Skeletal muscle satellite cell (primary cell): ENCODE measurements around the gene CARS2.
"Not testable (repeated sequence)": the region's sequence is repeated elsewhere in the genome, so short reads cannot be mapped to it uniquely, and the experiment has no call there.

Experiments used
- H3K27me3 ChIP-seq: 2 replicates; pipeline ENCODE4 v1.7.0; 2013; ENCODE audit warnings: low read length; ENCODE audit not compliant: control insufficient read depth, insufficient read depth
- H3K36me3 ChIP-seq: 2 replicates; pipeline ENCODE4 v1.7.0; 2013; ENCODE audit warnings: mild to moderate bottlenecking, control low read depth, low read length; ENCODE audit not compliant: insufficient read depth
- H3K4me1 ChIP-seq: 2 replicates; pipeline ENCODE4 v1.7.0; 2013; ENCODE audit warnings: low read length; ENCODE audit not compliant: control insufficient read depth, insufficient read depth
- H3K4me2 ChIP-seq: 2 replicates; pipeline ENCODE4 v1.7.0; 2013; ENCODE audit warnings: mild to moderate bottlenecking, low read length
- H3K4me3 ChIP-seq: 2 replicates; pipeline ENCODE4 v1.7.0; 2013; ENCODE audit warnings: low read length
- H3K9ac ChIP-seq: 2 replicates; pipeline ENCODE4 v1.7.0; 2013; ENCODE audit warnings: mild to moderate bottlenecking, low read depth, low read length, moderate library complexity
- H3K9me3 ChIP-seq: replicated peaks from 2 replicates; pipeline ENCODE4 v1.7.0; 2013; ENCODE audit warnings: mild to moderate bottlenecking, control low read depth, low read length

CARS2 gene

DNA sequence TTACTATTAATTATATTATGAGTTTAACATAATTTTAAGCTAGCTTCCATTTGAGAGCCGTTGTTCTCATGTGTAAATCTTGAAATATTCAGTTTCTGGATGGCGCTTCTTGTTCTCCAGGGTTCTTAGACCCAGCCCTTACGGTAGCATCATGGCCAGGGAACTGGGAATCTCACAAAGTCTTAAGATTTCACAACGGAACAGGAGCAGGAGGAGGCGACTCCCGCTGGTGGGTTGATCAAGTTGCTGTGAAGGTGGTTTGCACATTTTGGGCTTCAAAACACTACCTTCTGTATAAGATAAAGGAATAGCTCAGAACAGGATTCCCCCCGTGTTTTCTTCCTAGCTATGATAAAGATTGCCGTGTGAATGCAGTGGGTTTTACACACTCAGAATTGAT lies 87.7 kb downstream of the CARS2 start:
- H3K4me2 ChIP-seq, result peak overlapping the region; percentile 97
- no peaks in the 10 kb centered on the region for H3K27me3 ChIP-seq
- peaks cover 11% of the 10 kb centered on the region for H3K36me3 ChIP-seq
- H3K4me1 ChIP-seq, result peaks cover 21% of the 10 kb centered on the region
- H3K9me3 ChIP-seq, result no peaks in the 10 kb centered on the region
- H3K4me3 ChIP-seq, result no peak overlapping the region
- peak overlapping the region; percentile 97 for H3K9ac ChIP-seq

DNA sequence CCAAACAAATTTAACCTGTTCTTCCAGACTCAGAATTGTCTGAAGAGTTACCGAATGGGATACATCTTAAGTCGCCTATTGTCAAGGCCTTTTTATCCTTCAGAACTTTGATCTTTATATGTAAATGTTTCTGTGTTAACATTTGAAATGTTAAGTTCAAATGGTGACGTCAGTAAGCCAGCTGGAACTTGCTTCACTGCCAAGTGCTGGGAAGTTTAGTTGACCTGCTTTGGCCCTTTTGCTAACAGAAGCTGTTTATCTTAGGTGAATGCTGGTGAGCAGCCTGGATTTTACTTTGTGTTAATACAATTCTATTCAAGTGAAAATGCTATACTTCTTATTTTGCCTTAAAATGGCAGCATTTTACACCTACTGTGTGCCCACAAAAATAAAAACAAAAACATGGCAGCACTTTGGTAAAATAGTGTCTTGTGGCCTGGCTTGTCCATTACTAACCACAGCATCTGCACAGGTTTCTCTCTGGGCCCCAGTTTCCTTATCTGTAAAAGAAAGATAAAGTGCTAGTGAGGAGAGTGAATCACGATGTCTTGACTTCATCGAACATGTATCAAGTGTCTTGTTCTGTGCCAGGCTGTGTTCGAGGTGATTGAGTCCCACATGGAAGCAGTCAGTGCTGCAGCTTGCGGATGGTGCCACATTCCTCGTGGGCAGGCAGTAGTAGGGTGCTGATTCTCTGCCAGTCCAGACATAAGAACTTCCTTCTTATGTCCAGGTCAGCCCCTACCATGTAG lies 88.4 kb downstream of the CARS2 start:
- H3K4me1 ChIP-seq, result peaks cover 21% of the 10 kb centered on the region
- H3K27me3 ChIP-seq, result no peaks in the 10 kb centered on the region
- peak overlapping the region; percentile 88 for H3K4me3 ChIP-seq
- H3K4me2 ChIP-seq, result peak overlapping the region; percentile 97
- peaks cover 5% of the 10 kb centered on the region for H3K36me3 ChIP-seq
- H3K9ac ChIP-seq, result peak overlapping the region; percentile 97
- H3K9me3 ChIP-seq, result no peaks in the 10 kb centered on the region

DNA sequence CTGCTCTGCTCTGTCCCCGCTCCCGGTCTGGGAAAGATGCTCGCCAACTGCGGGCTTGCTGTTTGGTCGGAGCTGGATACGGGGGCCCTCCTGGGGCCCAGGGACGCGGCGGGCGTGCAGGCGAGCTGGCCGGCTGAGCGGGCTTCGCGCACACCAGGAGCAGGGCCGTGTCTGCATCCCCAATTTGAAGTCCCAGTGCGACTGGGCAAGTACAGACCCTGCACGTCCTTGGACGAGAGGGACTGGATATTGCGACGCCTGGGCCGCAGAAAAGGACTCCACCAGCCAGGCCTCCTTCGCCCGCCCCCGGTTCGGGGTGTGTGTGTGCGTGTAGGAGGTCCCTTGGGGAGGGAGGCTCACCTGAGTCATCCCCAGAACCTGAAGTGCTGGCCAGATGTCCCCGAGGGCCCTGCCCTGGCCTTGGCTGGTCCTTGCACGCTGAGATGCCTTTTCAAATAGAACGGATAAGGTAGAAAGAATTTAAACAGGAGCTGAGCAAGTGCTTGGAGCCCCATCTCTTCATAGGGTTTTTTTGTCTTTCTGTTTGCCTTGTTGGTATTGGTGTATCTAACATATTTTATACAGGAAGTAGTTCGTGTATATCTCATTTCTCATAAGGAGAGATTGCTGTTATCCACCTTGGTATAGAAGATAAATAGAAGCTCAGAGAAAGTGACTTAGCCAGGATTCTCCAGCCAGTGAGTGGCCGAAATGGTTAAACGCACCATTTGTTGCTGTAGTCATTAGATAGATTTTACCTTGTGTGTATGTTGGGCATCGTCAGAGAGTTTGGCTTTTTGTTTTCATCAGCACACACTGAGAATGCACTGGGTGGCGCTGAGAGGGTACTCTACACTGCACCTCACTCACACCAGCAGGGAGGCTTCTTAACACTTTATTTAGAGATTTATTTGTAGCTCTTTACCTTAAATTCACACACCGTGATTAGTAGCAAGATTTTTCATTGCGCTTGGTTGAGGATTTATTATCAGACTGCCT lies 89.5 kb downstream of the CARS2 start:
- H3K9me3 ChIP-seq, result no peaks in the 10 kb centered on the region
- H3K9ac ChIP-seq, result peak overlapping the region; percentile 97
- H3K27me3 ChIP-seq, result no peaks in the 10 kb centered on the region
- H3K4me1 ChIP-seq, result peaks cover 21% of the 10 kb centered on the region
- H3K36me3 ChIP-seq, result no peaks in the 10 kb centered on the region
- peak overlapping the region; percentile 88 for H3K4me3 ChIP-seq
- H3K4me2 ChIP-seq, result peak overlapping the region; percentile 97

DNA sequence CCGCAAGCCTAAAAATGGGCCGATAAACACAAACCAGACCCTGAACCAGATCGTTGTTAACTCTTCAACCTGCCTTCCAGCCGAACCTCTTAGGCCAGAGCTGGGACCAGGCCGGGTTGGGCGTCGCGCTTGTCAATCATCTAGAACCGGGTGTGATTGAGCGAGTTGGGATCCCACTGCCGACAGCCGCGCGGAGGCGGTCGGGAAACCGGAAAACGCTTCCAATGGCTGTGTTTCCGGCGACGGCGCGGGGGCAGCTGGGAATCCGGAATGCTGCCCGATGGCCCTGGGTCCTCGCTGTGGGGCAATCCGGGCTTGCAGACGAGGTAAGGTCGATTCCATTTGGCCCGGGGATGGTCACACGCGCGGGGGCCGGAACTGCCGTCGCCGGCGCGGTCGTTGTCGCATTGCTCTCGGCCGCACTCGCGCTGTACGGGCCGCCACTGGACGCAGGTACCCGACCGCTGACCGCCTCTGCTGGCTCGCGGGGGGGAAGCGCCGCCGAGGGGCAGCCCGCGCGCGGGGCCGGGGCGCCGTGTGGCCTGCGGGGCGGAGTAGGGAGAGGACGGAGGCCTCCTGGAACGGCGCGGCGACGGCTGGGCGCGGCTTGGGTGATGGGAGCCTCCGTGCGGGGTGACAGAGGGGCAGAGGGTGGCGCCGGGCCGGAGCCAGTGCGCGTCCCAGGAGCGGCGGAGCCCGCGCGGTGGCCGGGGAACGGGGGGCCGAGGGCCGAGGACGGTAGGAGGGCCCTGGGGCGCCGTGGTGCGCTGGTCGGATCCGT lies 90.4 kb downstream of the CARS2 start, which contains the start of gene NAXD:
NAXD (plus strand) TSS at position 224 of the 781 bp plus-strand sequence; CDS start at position 281, 57 bp downstream.
- Histone ChIP-seq H3K4me2 (peak within 1 kb of the TSS; percentile 97), H3K4me3 (peak within 1 kb of the TSS; percentile 88), H3K9me3 (no peaks in the 10 kb centered on the region), H3K9ac (peak within 1 kb of the TSS; percentile 97), H3K4me1 (peaks cover 21% of the 10 kb centered on the region), H3K36me3 (no peaks in the 10 kb centered on the region), H3K27me3 (no peaks in the 10 kb centered on the region)

DNA sequence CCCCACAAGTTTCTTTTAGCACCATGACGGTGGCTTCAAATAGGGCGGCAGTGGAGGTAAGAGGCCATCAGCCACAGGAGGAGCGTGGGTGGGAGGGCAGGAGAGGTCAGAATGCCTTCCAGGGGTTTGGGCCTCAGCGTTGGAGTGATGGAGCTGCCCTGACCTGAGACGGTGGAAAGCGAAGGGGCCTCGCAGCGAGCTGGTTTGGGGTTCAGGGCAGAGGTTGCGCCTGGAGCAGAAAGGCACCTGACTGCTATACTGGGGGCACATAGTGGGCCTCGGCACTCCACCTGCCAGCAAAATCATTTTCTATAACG lies 91.0 kb downstream of the CARS2 start:
- Histone ChIP-seq H3K9ac (peak overlapping the region; percentile 97), H3K36me3 (no peaks in the 10 kb centered on the region), H3K27me3 (no peaks in the 10 kb centered on the region), H3K4me3 (peak overlapping the region; percentile 88), H3K9me3 (no peaks in the 10 kb centered on the region), H3K4me1 (peaks cover 21% of the 10 kb centered on the region), H3K4me2 (peak overlapping the region; percentile 97)

DNA sequence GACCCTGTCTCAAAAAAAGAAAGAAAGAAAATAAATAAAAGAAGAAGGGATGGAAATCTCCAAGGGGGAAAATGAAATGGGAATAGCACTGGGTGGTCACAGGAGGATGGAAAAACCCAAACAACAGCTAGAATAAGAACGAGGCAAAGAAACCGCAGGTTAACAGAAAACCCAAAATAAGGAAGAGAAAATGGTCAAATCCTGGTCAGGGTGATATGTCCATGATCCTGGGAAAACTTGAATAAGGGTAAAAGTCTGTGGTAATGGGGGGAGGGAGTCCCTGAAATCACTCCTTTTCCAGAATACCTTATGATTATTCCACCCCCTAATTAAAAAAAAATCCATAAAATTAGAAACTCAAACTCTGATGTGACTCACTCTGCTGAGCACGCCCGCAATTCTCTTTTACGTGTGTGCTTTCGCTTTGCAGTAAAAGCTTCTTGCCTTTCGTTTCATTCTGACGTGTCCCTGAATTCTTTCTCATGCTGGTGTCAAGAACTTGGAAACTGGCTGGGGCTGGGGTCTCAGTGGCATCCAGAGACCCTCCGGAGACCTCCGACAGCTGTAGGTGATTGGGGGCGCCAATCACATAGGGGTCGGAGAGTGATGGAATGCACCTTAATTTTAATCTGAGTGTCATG lies 94.8 kb downstream of the CARS2 start:
- Histone ChIP-seq H3K9ac (no peak overlapping the region), H3K36me3 (no peaks in the 10 kb centered on the region), H3K4me3 (no peak overlapping the region)

DNA sequence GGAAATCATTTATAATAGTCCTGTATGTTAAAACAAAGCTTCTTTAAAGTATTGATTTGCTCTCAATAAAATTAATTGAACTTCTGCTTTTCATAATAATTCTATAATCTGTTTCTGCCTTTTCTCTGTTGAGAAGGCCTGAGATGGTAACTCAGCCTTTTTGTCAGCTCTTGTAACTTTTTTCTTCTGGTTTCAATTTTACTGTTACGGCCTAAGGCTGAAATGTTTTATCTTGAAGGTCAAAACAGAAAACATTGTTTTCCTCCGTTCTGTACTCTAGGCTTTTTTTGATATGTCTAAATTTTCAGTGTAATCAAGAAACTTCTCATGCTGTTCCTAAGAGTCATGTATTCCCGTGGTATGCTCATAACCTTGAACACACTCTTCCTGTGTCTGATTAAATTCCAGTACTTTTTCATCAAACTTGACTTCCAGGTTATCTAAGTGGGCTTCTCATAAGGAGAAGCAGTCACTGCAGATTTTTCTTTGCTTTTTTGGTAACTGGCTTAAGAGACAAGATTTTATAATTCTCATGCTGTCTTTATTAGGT lies 98.2 kb downstream of the CARS2 start:
- no peak overlapping the region for H3K4me2 ChIP-seq
- no peaks in the 10 kb centered on the region for H3K27me3 ChIP-seq
- H3K36me3 ChIP-seq, result no peaks in the 10 kb centered on the region
- H3K4me1 ChIP-seq, result no peaks in the 10 kb centered on the region
- no peaks in the 10 kb centered on the region for H3K9me3 ChIP-seq
- H3K9ac ChIP-seq, result no peak overlapping the region
- H3K4me3 ChIP-seq, result no peak overlapping the region

More for the DNA sequence above, 94.8 kb downstream of the CARS2 start:
- Histone ChIP-seq H3K27me3 (no peaks in the 10 kb centered on the region), H3K4me1 (peaks cover 6% of the 10 kb centered on the region), H3K9me3 (no peaks in the 10 kb centered on the region), H3K4me2 (no peak overlapping the region)

DNA sequence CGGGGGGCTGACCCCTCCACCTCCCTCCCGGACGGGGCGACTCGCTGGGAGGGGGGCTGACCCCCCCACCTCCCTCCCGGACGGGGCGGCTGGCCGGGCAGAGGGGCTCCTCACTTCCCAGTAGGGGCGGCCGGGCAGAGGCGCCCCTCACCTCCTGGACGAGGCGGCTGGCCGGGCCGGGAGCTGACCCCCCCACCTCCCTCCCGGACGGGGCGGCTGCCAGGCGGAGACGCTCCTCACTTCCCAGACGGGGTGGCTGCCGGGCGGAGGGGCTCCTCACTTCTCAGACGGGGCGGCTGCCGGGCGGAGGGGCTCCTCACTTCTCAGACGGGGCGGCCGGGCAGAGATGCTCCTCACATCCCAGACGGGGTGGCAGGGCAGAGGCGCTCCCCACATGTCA lies 99.6 kb downstream of the CARS2 start:
- H3K36me3 ChIP-seq, H3K9me3 ChIP-seq, H3K4me1 ChIP-seq, H3K27me3 ChIP-seq, H3K4me2 ChIP-seq, H3K4me3 ChIP-seq, H3K9ac ChIP-seq: not testable (repeated sequence)

DNA sequence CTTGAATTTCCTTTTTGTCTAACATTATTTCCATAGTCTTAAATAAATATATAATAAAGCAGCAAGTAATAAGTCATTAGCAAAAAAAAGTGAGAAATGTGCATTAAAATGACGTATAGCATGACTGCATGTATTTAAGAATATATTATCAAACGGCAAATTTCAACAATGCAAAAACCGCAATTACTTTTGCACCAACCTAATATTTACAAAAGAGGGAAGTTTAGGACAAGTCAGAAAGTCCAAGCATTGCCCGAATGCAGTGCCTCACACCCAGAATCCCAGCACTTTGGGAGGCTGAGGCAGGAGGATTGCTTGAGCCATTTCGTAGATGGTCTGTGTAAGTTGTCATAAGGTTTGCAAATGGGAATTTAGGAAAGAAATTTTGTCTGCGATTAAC lies 100.8 kb downstream of the CARS2 start:
- no peaks in the 10 kb centered on the region for H3K36me3 ChIP-seq
- no peaks in the 10 kb centered on the region for H3K9me3 ChIP-seq
- no peak overlapping the region for H3K4me2 ChIP-seq
- H3K27me3 ChIP-seq, result no peaks in the 10 kb centered on the region
- no peak overlapping the region for H3K9ac ChIP-seq
- H3K4me3 ChIP-seq, result no peak overlapping the region
- no peaks in the 10 kb centered on the region for H3K4me1 ChIP-seq

DNA sequence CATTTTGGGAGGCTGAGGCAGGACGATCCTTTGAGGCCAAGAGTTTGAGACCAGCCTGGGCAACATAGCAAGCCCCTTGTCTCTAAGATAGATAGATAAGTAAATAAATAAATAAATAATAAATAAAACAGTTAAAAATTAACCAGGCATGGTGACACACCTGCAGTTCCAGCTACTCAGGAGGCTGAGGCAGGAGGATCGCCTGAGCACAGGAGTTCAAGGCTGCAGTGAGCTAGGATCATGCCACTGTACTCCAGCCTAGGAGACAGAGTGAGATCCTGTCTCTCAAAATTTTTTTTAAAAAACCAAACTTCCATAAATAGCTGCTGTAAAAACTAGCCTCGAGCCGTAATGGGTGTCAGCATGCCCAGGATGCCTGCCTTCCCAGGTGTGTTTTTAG lies 104.9 kb downstream of the CARS2 start:
- H3K4me1 ChIP-seq, result no peaks in the 10 kb centered on the region
- no peaks in the 10 kb centered on the region for H3K27me3 ChIP-seq
- H3K9ac ChIP-seq, result no peak overlapping the region
- H3K4me3 ChIP-seq, result no peak overlapping the region
- no peaks in the 10 kb centered on the region for H3K36me3 ChIP-seq
- no peak overlapping the region for H3K4me2 ChIP-seq
- H3K9me3 ChIP-seq, result no peaks in the 10 kb centered on the region
